ENCODE results near the gene PDE4D.
"Not testable (repeated sequence)": the region's sequence is repeated elsewhere in the genome, so short reads cannot be mapped to it uniquely, and the experiment has no call there.

The PDE4D gene

GRCh38 chr5:59790376-59790775, 103.2 kb downstream of the PDE4D start:
- no peaks in the 10 kb centered on the region for H3K4me1 ChIP-seq (ENCODE audit: control insufficient read depth in 1 of 2, insufficient read depth in 2 of 2, low read length in 2 of 2)
- no peak overlapping the region for H3K4me3 ChIP-seq (ENCODE audit: low read depth in 1 of 2, low read length in 2 of 2)

GRCh38 chr5:59789894-59790293, 103.6 kb downstream of the PDE4D start:
- no peak overlapping the region for H3K9ac ChIP-seq (ENCODE audit: low read depth in 1 of 2, low read length in 2 of 2)
- no peaks in the 10 kb centered on the region for H3K4me1 ChIP-seq (ENCODE audit: control insufficient read depth in 1 of 2, insufficient read depth in 2 of 2, low read length in 2 of 2)
- H3K27ac ChIP-seq (ENCODE audit: low read depth, low read length) = no peak overlapping the region
- H3K9me3 ChIP-seq (ENCODE audit: control insufficient read depth in 1 of 2, low read length in 2 of 2) = no peaks in the 10 kb centered on the region
- no peaks in the 10 kb centered on the region for H3K36me3 ChIP-seq (ENCODE audit: control insufficient read depth in 1 of 2, insufficient read depth in 2 of 2, low read length in 2 of 2)
- H3K4me3 ChIP-seq (ENCODE audit: low read depth in 1 of 2, low read length in 2 of 2) = no peak overlapping the region
- no peaks in the 10 kb centered on the region for H3K27me3 ChIP-seq (ENCODE audit: control insufficient read depth in 1 of 2, insufficient read depth in 2 of 2, low read length in 2 of 2)

More at GRCh38 chr5:59790376-59790775, 103.2 kb downstream of the PDE4D start:
- no peaks in the 10 kb centered on the region for H3K27me3 ChIP-seq (ENCODE audit: control insufficient read depth in 1 of 2, insufficient read depth in 2 of 2, low read length in 2 of 2)
- no peaks in the 10 kb centered on the region for H3K9me3 ChIP-seq (ENCODE audit: control insufficient read depth in 1 of 2, low read length in 2 of 2)
- H3K27ac ChIP-seq (ENCODE audit: low read depth, low read length) = no peak overlapping the region
- H3K9ac ChIP-seq (ENCODE audit: low read depth in 1 of 2, low read length in 2 of 2) = no peak overlapping the region
- no peaks in the 10 kb centered on the region for H3K36me3 ChIP-seq (ENCODE audit: control insufficient read depth in 1 of 2, insufficient read depth in 2 of 2, low read length in 2 of 2)

- Histone ChIP-seq H3K4me3 (ENCODE audit: low read depth in 1 of 2, low read length in 2 of 2) (no peak overlapping the region), H3K4me1 (ENCODE audit: control insufficient read depth in 1 of 2, insufficient read depth in 2 of 2, low read length in 2 of 2) (no peaks in the 10 kb centered on the region), H3K9me3 (ENCODE audit: control insufficient read depth in 1 of 2, low read length in 2 of 2) (no peaks in the 10 kb centered on the region), H3K9ac (ENCODE audit: low read depth in 1 of 2, low read length in 2 of 2) (no peak overlapping the region), H3K27ac (ENCODE audit: low read depth, low read length) (no peak overlapping the region), H3K27me3 (ENCODE audit: control insufficient read depth in 1 of 2, insufficient read depth in 2 of 2, low read length in 2 of 2) (no peaks in the 10 kb centered on the region), H3K36me3 (ENCODE audit: control insufficient read depth in 1 of 2, insufficient read depth in 2 of 2, low read length in 2 of 2) (no peaks in the 10 kb centered on the region)
These were observed 104.3 kb downstream of the PDE4D start for GRCh38 chr5:59789197-59789596.

- Histone ChIP-seq H3K4me1 (ENCODE audit: control insufficient read depth in 1 of 2, insufficient read depth in 2 of 2, low read length in 2 of 2) (no peaks in the 10 kb centered on the region), H3K36me3 (ENCODE audit: control insufficient read depth in 1 of 2, insufficient read depth in 2 of 2, low read length in 2 of 2) (no peaks in the 10 kb centered on the region), H3K27me3 (ENCODE audit: control insufficient read depth in 1 of 2, insufficient read depth in 2 of 2, low read length in 2 of 2) (no peaks in the 10 kb centered on the region), H3K9ac (ENCODE audit: low read depth in 1 of 2, low read length in 2 of 2) (no peak overlapping the region), H3K4me3 (ENCODE audit: low read depth in 1 of 2, low read length in 2 of 2) (no peak overlapping the region), H3K9me3 (ENCODE audit: control insufficient read depth in 1 of 2, low read length in 2 of 2) (no peaks in the 10 kb centered on the region), H3K27ac (ENCODE audit: low read depth, low read length) (no peak overlapping the region)
These were observed 107.2 kb downstream of the PDE4D start for GRCh38 chr5:59786334-59786805.

GRCh38 chr5:59785676-59786333, 107.7 kb downstream of the PDE4D start:
- no peak overlapping the region for H3K4me3 ChIP-seq (ENCODE audit: low read depth in 1 of 2, low read length in 2 of 2)
- no peak overlapping the region for H3K9ac ChIP-seq (ENCODE audit: low read depth in 1 of 2, low read length in 2 of 2)
- no peak overlapping the region for H3K27ac ChIP-seq (ENCODE audit: low read depth, low read length)
- no peaks in the 10 kb centered on the region for H3K27me3 ChIP-seq (ENCODE audit: control insufficient read depth in 1 of 2, insufficient read depth in 2 of 2, low read length in 2 of 2)
- H3K36me3 ChIP-seq (ENCODE audit: control insufficient read depth in 1 of 2, insufficient read depth in 2 of 2, low read length in 2 of 2) = no peaks in the 10 kb centered on the region
- H3K4me1 ChIP-seq (ENCODE audit: control insufficient read depth in 1 of 2, insufficient read depth in 2 of 2, low read length in 2 of 2) = no peaks in the 10 kb centered on the region
- H3K9me3 ChIP-seq (ENCODE audit: control insufficient read depth in 1 of 2, low read length in 2 of 2) = no peaks in the 10 kb centered on the region

GRCh38 chr5:59784708-59785107, 108.8 kb downstream of the PDE4D start:
- H3K9ac ChIP-seq (ENCODE audit: low read depth in 1 of 2, low read length in 2 of 2); H3K36me3 ChIP-seq (ENCODE audit: control insufficient read depth in 1 of 2, insufficient read depth in 2 of 2, low read length in 2 of 2); H3K4me1 ChIP-seq (ENCODE audit: control insufficient read depth in 1 of 2, insufficient read depth in 2 of 2, low read length in 2 of 2); H3K9me3 ChIP-seq (ENCODE audit: control insufficient read depth in 1 of 2, low read length in 2 of 2); H3K4me3 ChIP-seq (ENCODE audit: low read depth in 1 of 2, low read length in 2 of 2); H3K27me3 ChIP-seq (ENCODE audit: control insufficient read depth in 1 of 2, insufficient read depth in 2 of 2, low read length in 2 of 2); H3K27ac ChIP-seq (ENCODE audit: low read depth, low read length): not testable (repeated sequence)

- H3K4me3 ChIP-seq (ENCODE audit: low read depth in 1 of 2, low read length in 2 of 2) = no peak overlapping the region
- H3K4me1 ChIP-seq (ENCODE audit: control insufficient read depth in 1 of 2, insufficient read depth in 2 of 2, low read length in 2 of 2) = no peaks in the 10 kb centered on the region
- H3K9ac ChIP-seq (ENCODE audit: low read depth in 1 of 2, low read length in 2 of 2) = no peak overlapping the region
- H3K36me3 ChIP-seq (ENCODE audit: control insufficient read depth in 1 of 2, insufficient read depth in 2 of 2, low read length in 2 of 2) = no peaks in the 10 kb centered on the region
- no peaks in the 10 kb centered on the region for H3K9me3 ChIP-seq (ENCODE audit: control insufficient read depth in 1 of 2, low read length in 2 of 2)
- no peaks in the 10 kb centered on the region for H3K27me3 ChIP-seq (ENCODE audit: control insufficient read depth in 1 of 2, insufficient read depth in 2 of 2, low read length in 2 of 2)
- no peak overlapping the region for H3K27ac ChIP-seq (ENCODE audit: low read depth, low read length)
These were observed 110.3 kb downstream of the PDE4D start for GRCh38 chr5:59783264-59783663.

- Histone ChIP-seq H3K4me1 (ENCODE audit: control insufficient read depth in 1 of 2, insufficient read depth in 2 of 2, low read length in 2 of 2) (no peaks in the 10 kb centered on the region), H3K27me3 (ENCODE audit: control insufficient read depth in 1 of 2, insufficient read depth in 2 of 2, low read length in 2 of 2) (no peaks in the 10 kb centered on the region), H3K36me3 (ENCODE audit: control insufficient read depth in 1 of 2, insufficient read depth in 2 of 2, low read length in 2 of 2) (no peaks in the 10 kb centered on the region), H3K4me3 (ENCODE audit: low read depth in 1 of 2, low read length in 2 of 2) (no peak overlapping the region), H3K27ac (ENCODE audit: low read depth, low read length) (no peak overlapping the region), H3K9me3 (ENCODE audit: control insufficient read depth in 1 of 2, low read length in 2 of 2) (no peaks in the 10 kb centered on the region), H3K9ac (ENCODE audit: low read depth in 1 of 2, low read length in 2 of 2) (no peak overlapping the region)
These were observed 110.7 kb downstream of the PDE4D start for GRCh38 chr5:59782856-59783255.

GRCh38 chr5:59779453-59779852, 114.1 kb downstream of the PDE4D start:
- no peaks in the 10 kb centered on the region for H3K9me3 ChIP-seq (ENCODE audit: control insufficient read depth in 1 of 2, low read length in 2 of 2)
- no peaks in the 10 kb centered on the region for H3K27me3 ChIP-seq (ENCODE audit: control insufficient read depth in 1 of 2, insufficient read depth in 2 of 2, low read length in 2 of 2)
- H3K4me1 ChIP-seq (ENCODE audit: control insufficient read depth in 1 of 2, insufficient read depth in 2 of 2, low read length in 2 of 2) = no peaks in the 10 kb centered on the region
- no peaks in the 10 kb centered on the region for H3K36me3 ChIP-seq (ENCODE audit: control insufficient read depth in 1 of 2, insufficient read depth in 2 of 2, low read length in 2 of 2)
- H3K9ac ChIP-seq (ENCODE audit: low read depth in 1 of 2, low read length in 2 of 2) = no peak overlapping the region
- no peak overlapping the region for H3K4me3 ChIP-seq (ENCODE audit: low read depth in 1 of 2, low read length in 2 of 2)
- no peak overlapping the region for H3K27ac ChIP-seq (ENCODE audit: low read depth, low read length)

- Histone ChIP-seq H3K27me3 (ENCODE audit: control insufficient read depth in 1 of 2, insufficient read depth in 2 of 2, low read length in 2 of 2) (no peaks in the 10 kb centered on the region), H3K9me3 (ENCODE audit: control insufficient read depth in 1 of 2, low read length in 2 of 2) (no peaks in the 10 kb centered on the region), H3K4me1 (ENCODE audit: control insufficient read depth in 1 of 2, insufficient read depth in 2 of 2, low read length in 2 of 2) (no peaks in the 10 kb centered on the region), H3K27ac (ENCODE audit: low read depth, low read length) (no peak overlapping the region), H3K36me3 (ENCODE audit: control insufficient read depth in 1 of 2, insufficient read depth in 2 of 2, low read length in 2 of 2) (no peaks in the 10 kb centered on the region), H3K9ac (ENCODE audit: low read depth in 1 of 2, low read length in 2 of 2) (no peak overlapping the region), H3K4me3 (ENCODE audit: low read depth in 1 of 2, low read length in 2 of 2) (no peak overlapping the region)
These were observed 116.5 kb downstream of the PDE4D start for GRCh38 chr5:59777028-59777427.

Measured in duodenal mucosa (tissue), 2 donors.